Islet precursor cell (in vitro differentiated cells): Measurements from ENCODE around the gene SLC24A4.

Experiments
- DNase-seq: peaks from one replicate; pipeline ENCODE4 v3.0.0-alpha.2; 2018

The SLC24A4 gene

GRCh38 chr14:92506231-92506630, 183.3 kb downstream of the SLC24A4 start:
- no peak for DNase-seq

GRCh38 chr14:92507174-92507768, 184.3 kb downstream of the SLC24A4 start:
- DNase-seq, result no peak

- peak; percentile 73 for DNase-seq
Measured at GRCh38 chr14:92510972-92511371, 188.0 kb downstream of the SLC24A4 start.

- DNase-seq, result peak; percentile 90
Measured at GRCh38 chr14:92511453-92512238, 188.7 kb downstream of the SLC24A4 start.

GRCh38 chr14:92512807-92513203, 189.8 kb downstream of the SLC24A4 start:
- DNase-seq, result no peak

GRCh38 chr14:92513204-92513965, 190.4 kb downstream of the SLC24A4 start, which contains the start of gene RIN3:
Gene RIN3, plus strand, starts transcription at chr14:92513781. Its CDS starts 152 bp downstream, at chr14:92513933.
- peak; percentile 86 for DNase-seq

- DNase-seq, result peak; percentile 57
Measured at GRCh38 chr14:92513966-92514843, 191.2 kb downstream of the SLC24A4 start.

GRCh38 chr14:92514844-92515514, 192.0 kb downstream of the SLC24A4 start:
- DNase-seq, result no peak

- no peak for DNase-seq
Measured at GRCh38 chr14:92515546-92516343, 192.8 kb downstream of the SLC24A4 start.

- no peak for DNase-seq
Measured at GRCh38 chr14:92516344-92516965, 193.5 kb downstream of the SLC24A4 start.

- no peak for DNase-seq
Measured at GRCh38 chr14:92516966-92517506, 194.1 kb downstream of the SLC24A4 start.

- no peak for DNase-seq
Measured at GRCh38 chr14:92517761-92518160, 194.8 kb downstream of the SLC24A4 start.

GRCh38 chr14:92519246-92520101, 196.5 kb downstream of the SLC24A4 start:
- no peak for DNase-seq

- DNase-seq, result no peak
Measured at GRCh38 chr14:92520102-92521057, 197.4 kb downstream of the SLC24A4 start.

GRCh38 chr14:92521058-92521415, 198.1 kb downstream of the SLC24A4 start:
- DNase-seq, result no peak

- DNase-seq, result no peak
Measured at GRCh38 chr14:92523752-92524151, 200.8 kb downstream of the SLC24A4 start.

- no peak for DNase-seq
Measured at GRCh38 chr14:92524602-92525185, 201.7 kb downstream of the SLC24A4 start.
